Measurements from ENCODE around the gene BAZ2B. TPM values are rescaled to one million over a fixed set of nuclear protein-coding genes. Genes with fewer than 3 reads are reported as not detected.
A peak's percentile ranks its signal among the peaks of the same experiment; 100 is the strongest.

The BAZ2B gene
- total RNA-seq, 1 donor from 2014 or later: 32.4 TPM

GRCh38 chr2:159444754-159445153 is 171.6 kb downstream of the BAZ2B start:
- TF ChIP-seq CTCF (IDR thresholded peaks at IDR 0.05; ENCODE audit: borderline replicate concordance): no peak
- no peak for DNase-seq
- no peak overlapping the region for H3K27ac ChIP-seq (replicated peaks)
- H3K4me3 ChIP-seq: no peak overlapping the region
- H3K27me3 ChIP-seq (ENCODE audit: low read depth): no peaks in the 10 kb centered on the region
- intact Hi-C loops (cut with micrococcal nuclease): no loop called here
- peaks cover 63% of the 10 kb centered on the region for H3K36me3 ChIP-seq
- peaks cover 19% of the 10 kb centered on the region for H3K4me1 ChIP-seq
- peaks cover 7% of the 10 kb centered on the region for H3K9me3 ChIP-seq (replicated peaks)

- H3K36me3 ChIP-seq: peaks cover 70% of the 10 kb centered on the region
- intact Hi-C loops (cut with micrococcal nuclease): no loop called here
- H3K27ac ChIP-seq (replicated peaks): peak overlapping the region; percentile 47
- peaks cover under 1% of the 10 kb centered on the region for H3K9me3 ChIP-seq (replicated peaks)
- H3K4me3 ChIP-seq: no peak overlapping the region
- DNase-seq: no peak
- peaks cover 17% of the 10 kb centered on the region for H3K4me1 ChIP-seq
- H3K27me3 ChIP-seq (ENCODE audit: low read depth): no peaks in the 10 kb centered on the region
- no peak for TF ChIP-seq CTCF (IDR thresholded peaks at IDR 0.05; ENCODE audit: borderline replicate concordance)
Observed at GRCh38 chr2:159442159-159442852, 174.0 kb downstream of the BAZ2B start.

GRCh38 chr2:159441182-159441581 is 175.2 kb downstream of the BAZ2B start:
- Histone ChIP-seq H3K4me3 (no peak overlapping the region), H3K4me1 (peaks cover 17% of the 10 kb centered on the region), H3K27me3 (ENCODE audit: low read depth) (no peaks in the 10 kb centered on the region), H3K36me3 (peaks cover 70% of the 10 kb centered on the region), H3K9me3 (replicated peaks) (no peaks in the 10 kb centered on the region), H3K27ac (replicated peaks) (peak overlapping the region; percentile 47)
- no peak for DNase-seq
- TF ChIP-seq CTCF (IDR thresholded peaks at IDR 0.05; ENCODE audit: borderline replicate concordance): no peak
- intact Hi-C loops (cut with micrococcal nuclease): no loop called here

- Histone ChIP-seq H3K4me1 (peaks cover 17% of the 10 kb centered on the region), H3K9me3 (replicated peaks) (no peaks in the 10 kb centered on the region), H3K4me3 (no peak overlapping the region), H3K27ac (replicated peaks) (no peak overlapping the region), H3K36me3 (peaks cover 66% of the 10 kb centered on the region), H3K27me3 (ENCODE audit: low read depth) (no peaks in the 10 kb centered on the region)
- TF ChIP-seq CTCF (IDR thresholded peaks at IDR 0.05; ENCODE audit: borderline replicate concordance): no peak
- intact Hi-C loops (cut with micrococcal nuclease): no loop called here
- no peak for DNase-seq
Observed at GRCh38 chr2:159439421-159439820, 176.9 kb downstream of the BAZ2B start.

GRCh38 chr2:159438720-159439353 is 177.5 kb downstream of the BAZ2B start:
- Histone ChIP-seq H3K36me3 (peaks cover 66% of the 10 kb centered on the region), H3K27me3 (ENCODE audit: low read depth) (no peaks in the 10 kb centered on the region), H3K4me1 (peaks cover 17% of the 10 kb centered on the region), H3K27ac (replicated peaks) (no peak overlapping the region), H3K9me3 (replicated peaks) (no peaks in the 10 kb centered on the region), H3K4me3 (no peak overlapping the region)
- no peak for DNase-seq
- TF ChIP-seq CTCF (IDR thresholded peaks at IDR 0.05; ENCODE audit: borderline replicate concordance): no peak
- intact Hi-C loops (cut with micrococcal nuclease): no loop called here

Measured in left ventricle myocardium inferior (tissue), 1 donor.